GM19372 (cell line): ENCODE results near the gene CDRT15.
"Not testable (repeated sequence)": the region's sequence is repeated elsewhere in the genome, so short reads cannot be mapped to it uniquely, and the experiment has no call there.

Source experiments
- ATAC-seq: cut with Tn5 transposase; IDR thresholded peaks from one replicate; pipeline ENCODE4 v1.9.1; 2021; ENCODE audit warnings: mild to moderate bottlenecking, low read depth, moderate library complexity; ENCODE audit not compliant: unreplicated experiment

Gene CDRT15

DNA sequence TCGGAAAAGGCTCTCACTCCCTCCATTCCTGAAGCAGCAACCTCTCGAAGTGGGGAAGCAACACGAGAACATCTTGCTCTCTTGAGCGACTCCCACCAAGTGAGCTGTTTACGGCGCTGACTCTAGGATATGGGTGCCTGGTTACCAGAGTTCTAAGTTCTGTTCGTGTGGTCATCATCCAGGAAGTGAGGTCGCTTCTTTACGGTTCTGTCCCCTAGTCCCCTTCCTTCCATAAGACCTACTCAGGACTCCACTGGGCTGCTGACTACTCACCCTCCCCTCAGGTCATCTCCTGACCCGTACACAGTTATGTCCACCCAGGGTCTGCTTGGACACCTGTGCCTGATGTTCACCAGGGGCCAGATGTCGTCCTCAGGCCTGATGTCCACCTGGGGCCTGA, at the start of gene CDRT15:
CDRT15 (minus strand) TSS at position 101 of the 400 bp plus-strand sequence; CDS start at position 72, 29 bp downstream.
- ATAC-seq = not testable (repeated sequence)

- ATAC-seq = no peak
Measured at GRCh38 chr17:14282726-14283125, 46.1 kb upstream of the CDRT15 start.

- no peak for ATAC-seq
Measured at GRCh38 chr17:14281530-14281929, 44.9 kb upstream of the CDRT15 start.

DNA sequence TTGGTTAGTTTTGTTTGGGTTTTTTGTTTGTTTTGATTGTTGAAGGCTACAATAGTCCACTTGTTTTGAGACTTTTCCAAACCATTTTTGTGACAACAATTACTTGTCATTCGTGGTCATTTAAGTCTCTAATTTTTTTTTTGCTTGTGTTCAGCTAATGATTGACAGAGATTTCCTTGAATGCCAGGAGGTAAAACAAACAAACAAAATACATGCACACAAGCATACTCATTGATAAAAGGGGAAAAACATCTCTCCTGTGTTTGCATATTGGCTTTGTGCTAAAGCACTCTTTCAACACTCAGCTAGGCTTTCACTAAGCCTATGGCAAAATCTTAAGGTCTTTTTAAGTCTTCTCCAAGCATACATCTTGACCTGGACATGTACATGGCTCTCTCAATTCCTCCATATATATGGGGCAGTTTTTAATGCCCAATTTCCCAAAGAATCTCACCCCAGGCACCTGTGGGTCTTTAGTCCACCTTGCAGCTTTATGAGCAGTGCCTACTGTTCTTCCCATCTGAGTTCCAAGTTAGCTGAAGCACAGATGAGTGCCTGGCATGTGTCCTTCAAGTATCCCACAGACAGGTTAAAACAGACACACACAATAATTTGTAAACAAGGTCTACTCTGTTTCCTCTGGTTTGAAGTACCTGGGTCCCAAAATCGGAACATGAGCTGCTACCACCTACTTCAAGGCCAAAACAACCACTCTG, 40.0 kb upstream of the CDRT15 start:
- no peak for ATAC-seq

- no peak for ATAC-seq
Measured at GRCh38 chr17:14270508-14270907, 33.8 kb upstream of the CDRT15 start.

GRCh38 chr17:14269473-14269872, 32.8 kb upstream of the CDRT15 start:
- ATAC-seq = no peak

DNA sequence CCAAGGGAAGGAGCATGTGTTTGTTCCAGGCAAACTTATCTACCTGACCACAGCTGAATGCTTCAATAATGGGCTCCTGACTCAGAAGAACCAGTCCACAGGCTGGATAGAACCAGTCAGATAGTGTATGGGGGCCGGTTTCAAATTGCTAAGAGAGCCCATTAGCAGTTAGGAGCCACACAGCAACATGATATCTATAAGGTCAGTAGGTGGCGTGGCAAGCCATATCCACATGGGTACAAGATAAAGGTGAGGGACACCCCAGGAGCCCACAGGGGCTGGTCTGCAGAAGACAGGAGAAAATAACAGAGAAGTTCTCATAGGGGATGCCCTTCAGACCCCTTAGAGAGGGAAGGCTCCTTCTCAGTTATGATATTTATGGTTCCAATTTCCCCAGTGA, 31.6 kb upstream of the CDRT15 start:
- ATAC-seq = no peak

DNA sequence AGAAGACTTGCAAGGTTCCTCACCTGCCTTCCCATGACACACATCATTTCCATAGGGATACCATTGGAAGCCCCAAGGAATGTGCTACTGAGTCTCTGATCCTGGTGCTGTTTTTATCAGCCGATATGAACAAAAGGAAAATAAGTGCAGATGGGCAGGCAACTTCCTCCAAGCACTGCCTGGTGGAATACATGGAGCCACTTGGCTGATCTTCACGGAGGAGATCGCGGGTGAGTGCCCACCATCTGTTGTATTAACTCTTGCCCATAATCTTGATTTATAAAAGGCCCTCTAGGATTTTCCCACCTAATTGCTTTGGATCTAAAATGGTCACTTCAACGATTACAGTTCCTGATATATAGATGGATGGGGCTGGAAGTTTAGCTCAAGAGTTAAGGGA, 24.7 kb upstream of the CDRT15 start:
- no peak for ATAC-seq

GRCh38 chr17:14245629-14246028, 9.0 kb upstream of the CDRT15 start:
- no peak for ATAC-seq

- ATAC-seq = no peak
Measured at GRCh38 chr17:14245002-14245401, 8.3 kb upstream of the CDRT15 start.

DNA sequence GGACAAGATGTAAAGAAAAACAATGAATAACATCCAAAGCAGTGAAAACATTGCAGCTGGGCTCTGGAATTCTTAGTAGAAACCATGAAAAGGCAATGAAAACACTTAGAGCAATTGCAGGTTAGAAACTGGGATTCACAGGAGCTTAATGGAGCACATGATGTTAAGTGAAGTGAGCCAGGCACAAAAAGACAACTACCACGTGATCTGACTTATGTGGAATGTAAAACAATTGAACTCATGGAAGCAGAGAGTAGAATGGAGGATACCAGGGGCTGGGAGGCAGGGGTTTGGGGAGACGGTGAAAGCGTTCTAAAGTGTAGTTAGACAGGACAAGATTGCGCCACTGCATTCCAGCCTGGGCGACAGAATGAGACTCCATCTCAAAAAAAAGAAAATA, 2.6 kb upstream of the CDRT15 start:
- not testable (repeated sequence) for ATAC-seq

- not testable (repeated sequence) for ATAC-seq
Measured at GRCh38 chr17:14236032-14236431, 630 bp downstream of the CDRT15 start.

DNA sequence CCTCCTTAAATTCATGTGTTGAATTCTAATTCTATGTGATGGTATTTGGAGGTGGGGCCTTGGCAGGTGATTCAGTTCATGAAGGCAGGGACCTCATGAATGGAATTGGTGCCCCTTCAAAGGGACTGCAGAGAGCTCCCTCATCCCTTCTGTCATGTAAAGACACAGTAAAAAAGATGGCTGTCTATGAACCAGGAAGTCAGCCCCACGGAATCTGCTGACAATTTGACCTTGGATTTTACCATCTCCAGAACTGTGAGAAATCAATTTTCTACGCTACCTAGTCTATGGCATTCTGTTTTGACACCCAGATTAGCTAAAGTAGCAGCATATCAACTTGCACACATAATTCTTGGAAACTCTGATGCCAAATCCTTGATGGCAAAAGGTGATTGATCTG, 1.6 kb downstream of the CDRT15 start:
- not testable (repeated sequence) for ATAC-seq

DNA sequence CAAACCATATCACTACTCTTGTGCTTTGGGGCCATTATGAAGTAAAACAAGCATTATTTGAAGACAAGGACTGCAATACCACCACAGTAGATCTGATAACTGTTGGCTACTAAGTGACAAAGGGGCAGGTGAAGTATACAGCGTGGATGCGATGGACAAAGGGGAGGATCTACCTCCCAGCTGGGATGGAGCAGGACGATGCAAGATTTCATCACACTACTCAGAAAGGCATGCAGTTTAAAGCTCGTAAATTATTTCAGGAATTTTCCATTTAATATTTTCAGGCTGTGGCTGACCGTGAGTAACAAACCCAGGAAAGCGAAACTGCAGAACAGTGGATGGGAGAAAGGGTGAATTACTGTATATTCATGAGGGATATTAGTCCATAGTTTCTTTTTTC, 5.5 kb downstream of the CDRT15 start:
- ATAC-seq = not testable (repeated sequence)

DNA sequence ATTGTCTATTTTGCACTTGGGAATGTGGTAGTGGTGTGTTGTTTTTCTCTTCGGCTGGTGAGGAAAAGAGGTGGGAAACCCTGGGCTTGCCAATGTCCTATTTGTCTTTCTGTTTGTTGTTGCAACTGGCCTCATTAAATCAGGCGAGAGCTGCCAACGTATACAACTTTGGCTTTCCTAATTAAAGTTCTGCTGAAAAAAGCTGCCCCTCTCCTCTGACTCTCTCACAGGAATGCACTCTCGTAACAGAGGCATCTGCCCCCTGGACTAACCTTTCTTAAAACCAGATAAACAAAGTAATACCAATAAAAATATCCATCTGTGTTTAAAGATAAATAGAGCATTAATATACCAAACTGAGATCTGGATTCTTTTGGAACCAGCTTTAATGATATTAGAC, 7.8 kb downstream of the CDRT15 start:
- ATAC-seq = no peak

- ATAC-seq = no peak
Measured at GRCh38 chr17:14227052-14227451, 9.6 kb downstream of the CDRT15 start.

GRCh38 chr17:14225254-14225980, 11.2 kb downstream of the CDRT15 start:
- ATAC-seq = no peak

DNA sequence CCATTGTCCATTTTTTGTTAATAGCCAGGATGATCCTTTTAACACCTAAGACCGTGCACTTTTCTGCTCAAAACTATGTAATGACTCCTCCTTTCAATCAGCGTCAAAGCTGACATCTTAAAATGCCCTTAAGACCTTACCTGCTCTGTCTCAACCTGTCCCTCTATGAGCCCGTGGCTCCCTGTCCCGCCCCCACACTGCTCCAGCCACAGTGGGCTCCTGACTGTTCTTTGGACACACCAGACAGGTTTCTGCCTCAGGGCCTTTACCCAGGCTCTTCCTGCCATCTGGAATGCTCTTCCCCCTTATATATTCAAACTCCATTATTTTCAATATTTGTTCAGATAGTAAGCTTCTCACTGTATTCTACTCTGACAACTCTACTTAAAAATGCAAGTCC, 14.1 kb downstream of the CDRT15 start:
- ATAC-seq = no peak

GRCh38 chr17:14214271-14214670, 22.4 kb downstream of the CDRT15 start:
- no peak for ATAC-seq

DNA sequence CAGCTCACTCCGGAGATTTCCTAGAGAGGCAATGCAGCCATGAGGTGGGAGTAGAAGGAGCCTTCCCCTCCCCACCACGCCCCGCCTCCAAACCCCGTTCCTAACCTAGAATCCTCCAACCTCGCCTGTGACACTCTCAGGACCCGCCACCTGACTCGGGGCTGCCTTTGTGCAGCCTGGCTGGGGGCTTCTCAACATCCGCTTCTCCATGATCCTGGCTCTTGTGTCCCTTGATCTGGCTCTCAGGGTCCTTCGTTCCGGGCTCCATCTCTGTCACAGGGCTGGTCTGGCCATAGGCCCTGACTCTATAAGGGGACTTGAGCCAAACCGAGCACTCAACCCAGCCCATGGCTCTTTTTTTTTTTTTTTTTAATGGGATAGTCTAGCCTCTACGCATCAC, 24.3 kb downstream of the CDRT15 start:
- no peak for ATAC-seq

GRCh38 chr17:14211801-14212200, 24.9 kb downstream of the CDRT15 start:
- no peak for ATAC-seq

- no peak for ATAC-seq
Measured at GRCh38 chr17:14211246-14211645, 25.4 kb downstream of the CDRT15 start.
